Activated T-cell treated with anti-CD3 and anti-CD28 coated beads, Interleukin-2, amount 50 U/mL, for 72 hours (primary cell): ENCODE results near the gene MAPK7. TPM values are rescaled to one million over a fixed set of nuclear protein-coding genes. Genes with fewer than 3 reads are reported as not detected.

Experiments
- ATAC-seq, 2 donors: fragments of 150-1000 bp; cut with Tn5 transposase; replicated peaks in 1 of 2; 2 replicates each; pipeline ENCODE4 v1.10.0; 2021; ENCODE audit warnings: moderate library complexity in 2 of 2, mild to moderate bottlenecking in 1 of 2
- DNase-seq, 2 donors: peaks; one replicate each; pipeline ENCODE4 v3.0.0; 2021 to 2022; ENCODE audit warnings: mixed read lengths in 1 of 2
- H3K27ac Mint-ChIP-seq: one replicate; pipeline ENCODE4 v1.8.0; 2022; ENCODE audit warnings: mild to moderate bottlenecking, moderate library complexity, mixed read lengths
- H3K27me3 Mint-ChIP-seq: one replicate; pipeline ENCODE4 v1.8.0; 2022; ENCODE audit warnings: low read depth, mixed read lengths
- H3K36me3 Mint-ChIP-seq, 2 donors: one replicate each; pipeline ENCODE4 v1.8.0; 2022; ENCODE audit warnings: mixed read lengths in 2 of 2, mild to moderate bottlenecking in 1 of 2; ENCODE audit not compliant: insufficient read depth in 2 of 2
- H3K4me1 Mint-ChIP-seq: one replicate; pipeline ENCODE4 v1.8.0; 2022; ENCODE audit warnings: low read depth, mixed read lengths
- H3K4me3 Mint-ChIP-seq, 2 donors: one replicate each; pipeline ENCODE4 v1.8.0; 2022; ENCODE audit warnings: mild to moderate bottlenecking in 2 of 2, mixed read lengths in 2 of 2, moderate library complexity in 2 of 2
- H3K9me3 Mint-ChIP-seq, 2 donors: one replicate each; pipeline ENCODE4 v1.8.0; 2022; ENCODE audit warnings: mixed read lengths in 2 of 2
- total RNA-seq, 2 donors: library from RNA; stranded (reverse); gene quantifications; one replicate each; pipeline ENCODE4 v1.2.3, GENCODE V29; 2022

Gene MAPK7
- total RNA-seq, 2 donors from 2014 or later = 13.6 to 16.7 TPM

GRCh38 chr17:19421219-19421618 is 42.9 kb downstream of the MAPK7 start:
- Mint-ChIP-seq H3K27ac (no peak overlapping the region), H3K4me1 (peaks cover 17% of the 10 kb centered on the region), H3K4me3 (no peak overlapping the region), H3K36me3 (no peaks in the 10 kb centered on the region), H3K9me3 (no peaks in the 10 kb centered on the region), H3K27me3 (peaks cover 13% of the 10 kb centered on the region)
- DNase-seq (no peak), ATAC-seq (no peak)

- Mint-ChIP-seq H3K36me3 (no peaks in the 10 kb centered on the region), H3K9me3 (no peaks in the 10 kb centered on the region), H3K27me3 (peaks cover 13% of the 10 kb centered on the region), H3K4me1 (peaks cover 17% of the 10 kb centered on the region), H3K27ac (no peak overlapping the region), H3K4me3 (no peak overlapping the region)
- no peak for ATAC-seq
- DNase-seq = no peak
These were observed 43.6 kb downstream of the MAPK7 start for GRCh38 chr17:19421926-19422325.

GRCh38 chr17:19424934-19425868 is 46.9 kb downstream of the MAPK7 start:
- H3K4me1 Mint-ChIP-seq = no peaks in the 10 kb centered on the region
- no peak overlapping the region for H3K27ac Mint-ChIP-seq
- DNase-seq = no peak
- no peak overlapping the region for H3K4me3 Mint-ChIP-seq
- no peaks in the 10 kb centered on the region for H3K9me3 Mint-ChIP-seq
- H3K36me3 Mint-ChIP-seq = no peaks in the 10 kb centered on the region
- no peak for ATAC-seq
- peaks cover 13% of the 10 kb centered on the region for H3K27me3 Mint-ChIP-seq

- DNase-seq = no peak
- Mint-ChIP-seq H3K36me3 (no peaks in the 10 kb centered on the region), H3K9me3 (no peaks in the 10 kb centered on the region), H3K4me3 (no peak overlapping the region), H3K4me1 (no peaks in the 10 kb centered on the region), H3K27me3 (peaks cover 7% of the 10 kb centered on the region), H3K27ac (no peak overlapping the region)
- no peak for ATAC-seq
These were observed 48.3 kb downstream of the MAPK7 start for GRCh38 chr17:19426631-19427030.

- no peak overlapping the region for H3K27ac Mint-ChIP-seq
- no peak for ATAC-seq
- no peaks in the 10 kb centered on the region for H3K36me3 Mint-ChIP-seq
- no peaks in the 10 kb centered on the region for H3K27me3 Mint-ChIP-seq
- no peaks in the 10 kb centered on the region for H3K4me1 Mint-ChIP-seq
- no peaks in the 10 kb centered on the region for H3K9me3 Mint-ChIP-seq
- DNase-seq = no peak
- no peak overlapping the region for H3K4me3 Mint-ChIP-seq
These were observed 53.4 kb downstream of the MAPK7 start for GRCh38 chr17:19431691-19432090.

Other genes with a start within 250 kb of the MAPK7 start
- gene EPN2, start 141.1 kb upstream of the MAPK7 start, total RNA-seq = 1 to 10 TPM; 5.3 to 9.0 TPM
- 1 to 10 TPM; 2.4 to 4.3 TPM for gene B9D1, start 15.8 kb upstream of the MAPK7 start, total RNA-seq
- under 1 TPM; 0.44 to 0.82 TPM for gene MFAP4, start 8.7 kb downstream of the MAPK7 start, total RNA-seq
- 1 to 10 TPM in 1 of 2 donors, under 1 TPM in 1; 0.84 to 1.6 TPM for gene RNF112, start 32.7 kb downstream of the MAPK7 start, total RNA-seq
- 1 to 10 TPM in 1 of 2 donors, under 1 TPM in 1; 0.65 to 1.5 TPM for gene SLC47A1, start 155.4 kb downstream of the MAPK7 start, total RNA-seq